BJ (cell line): ENCODE measurements around the gene RIT2. TPM values are rescaled to one million over a fixed set of nuclear protein-coding genes. Genes with fewer than 3 reads are reported as not detected.

Experiments used
- CTCF ChIA-PET: fragments of 350-600 bp; formaldehyde crosslinking; extraction: SDS; loops from one replicate; lab custom pipeline; 2021; ENCODE audit warnings: antibody characterized with exemption, inconsistent platforms; lab: Yijun Ruan, JAX
- POLR2A ChIA-PET: fragments of 300-600 bp; sonication (Branson Sonifier 250); formaldehyde crosslinking; extraction: SDS; loops from one replicate; lab custom pipeline; 2021; ENCODE audit warnings: antibody characterized with exemption; lab: Charles Lee
- DNase-seq: peaks from one replicate; pipeline ENCODE4 v3.0.0-alpha.2; 2011; ENCODE audit warnings: low read depth
- H3K27me3 ChIP-seq: 2 replicates; pipeline ENCODE4 v1.6.0; 2011; ENCODE audit warnings: low read length; ENCODE audit not compliant: control insufficient read depth, insufficient read depth
- H3K36me3 ChIP-seq: 2 replicates; pipeline ENCODE4 v1.5.1; 2011; ENCODE audit warnings: low read length; ENCODE audit not compliant: control insufficient read depth, insufficient read depth
- H3K4me3 ChIP-seq: 2 replicates; pipeline ENCODE4 v1.5.1; 2011; ENCODE audit warnings: low read depth, mild to moderate bottlenecking, control low read depth, low read length
- polyA plus RNA-seq: library from polyadenylated mRNA; depleted of rRNA; stranded (reverse); fragments of >200 nt; gene quantifications from 2 replicates; pipeline ENCODE4 v1.2.3, GENCODE V29; 2011
- TF ChIP-seq, protein P1 (sequence below): IDR thresholded peaks from 2 replicates; pipeline ENCODE4 v1.5.1; 2011; ENCODE audit warnings: low read depth, mild to moderate bottlenecking, control low read depth, inconsistent platforms, low read length, moderate library complexity; ENCODE audit not compliant: insufficient read depth

Gene RIT2
- polyA plus RNA-seq, 1 experiment, result not detected

DNA sequence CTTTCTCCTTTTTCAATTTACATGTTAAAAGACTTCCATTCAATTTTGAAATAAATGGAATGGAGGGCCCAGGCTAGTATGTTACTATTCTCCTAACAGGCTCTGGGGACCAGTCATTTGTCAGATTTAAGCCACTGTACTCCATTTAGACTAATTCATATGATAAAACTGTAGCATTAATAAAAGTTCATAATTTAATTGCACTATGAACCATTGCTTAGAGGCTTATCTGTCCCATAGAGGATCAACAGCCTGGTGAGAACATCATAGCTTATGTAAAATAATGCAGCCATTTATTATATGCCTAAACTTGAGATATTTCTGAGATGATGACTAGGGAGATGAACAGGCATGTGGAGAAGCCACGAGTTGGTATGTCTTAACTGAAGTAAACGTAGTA, 156.0 kb downstream of the RIT2 start:
- no peak overlapping the region for H3K4me3 ChIP-seq
- ChIA-PET CTCF (no interaction called here), POLR2A (no interaction called here)
- H3K36me3 ChIP-seq, result no peaks in the 10 kb centered on the region
- DNase-seq, result no peak
- no peaks in the 10 kb centered on the region for H3K27me3 ChIP-seq
- TF ChIP-seq, protein P1, sequence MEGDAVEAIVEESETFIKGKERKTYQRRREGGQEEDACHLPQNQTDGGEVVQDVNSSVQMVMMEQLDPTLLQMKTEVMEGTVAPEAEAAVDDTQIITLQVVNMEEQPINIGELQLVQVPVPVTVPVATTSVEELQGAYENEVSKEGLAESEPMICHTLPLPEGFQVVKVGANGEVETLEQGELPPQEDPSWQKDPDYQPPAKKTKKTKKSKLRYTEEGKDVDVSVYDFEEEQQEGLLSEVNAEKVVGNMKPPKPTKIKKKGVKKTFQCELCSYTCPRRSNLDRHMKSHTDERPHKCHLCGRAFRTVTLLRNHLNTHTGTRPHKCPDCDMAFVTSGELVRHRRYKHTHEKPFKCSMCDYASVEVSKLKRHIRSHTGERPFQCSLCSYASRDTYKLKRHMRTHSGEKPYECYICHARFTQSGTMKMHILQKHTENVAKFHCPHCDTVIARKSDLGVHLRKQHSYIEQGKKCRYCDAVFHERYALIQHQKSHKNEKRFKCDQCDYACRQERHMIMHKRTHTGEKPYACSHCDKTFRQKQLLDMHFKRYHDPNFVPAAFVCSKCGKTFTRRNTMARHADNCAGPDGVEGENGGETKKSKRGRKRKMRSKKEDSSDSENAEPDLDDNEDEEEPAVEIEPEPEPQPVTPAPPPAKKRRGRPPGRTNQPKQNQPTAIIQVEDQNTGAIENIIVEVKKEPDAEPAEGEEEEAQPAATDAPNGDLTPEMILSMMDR, result no peak

DNA sequence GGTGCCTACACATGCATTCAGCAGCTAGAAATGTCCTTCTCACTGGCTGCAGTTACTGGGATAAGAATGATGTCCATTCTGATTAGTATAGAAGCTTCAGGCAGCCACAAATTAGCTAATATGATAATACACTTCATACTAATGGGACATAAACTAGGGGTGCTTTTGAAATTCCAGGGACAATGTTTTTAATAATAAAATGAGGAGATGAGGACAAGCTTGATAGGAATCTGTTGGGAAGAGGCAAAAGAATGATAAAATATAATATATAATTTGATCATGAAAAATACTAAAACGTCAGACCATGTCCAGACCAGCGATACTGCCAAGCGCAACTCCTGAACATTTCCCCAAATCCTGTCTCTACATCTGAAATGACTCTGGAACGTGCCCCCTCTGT, 157.1 kb downstream of the RIT2 start:
- ChIA-PET CTCF (no interaction called here), POLR2A (no interaction called here)
- TF ChIP-seq, protein P1, result no peak

DNA sequence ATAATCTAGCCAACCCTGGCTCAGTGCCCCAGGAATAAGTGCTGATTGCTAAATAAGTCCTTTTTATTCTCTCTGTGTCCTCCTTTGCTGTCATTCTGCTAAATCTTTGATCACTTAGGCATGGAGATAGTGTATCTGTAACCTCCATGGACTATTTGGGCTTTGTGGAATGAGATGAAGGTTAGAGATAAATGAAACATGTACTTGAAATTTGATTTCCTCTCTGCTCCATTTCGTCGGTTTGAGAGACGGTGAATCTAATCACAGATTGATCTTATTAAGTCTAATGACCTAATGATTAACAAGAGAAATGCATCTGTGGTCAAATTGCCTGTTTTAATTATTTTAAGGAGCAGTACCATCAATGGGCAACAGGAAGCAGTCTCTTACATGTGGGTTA, 159.2 kb downstream of the RIT2 start:
- H3K4me3 ChIP-seq, result no peak overlapping the region
- DNase-seq, result no peak
- TF ChIP-seq, protein P1, result no peak
- CTCF ChIA-PET, result no interaction called here
- H3K27me3 ChIP-seq, result no peaks in the 10 kb centered on the region
- H3K36me3 ChIP-seq, result no peaks in the 10 kb centered on the region
- POLR2A ChIA-PET, result no interaction called here

More for the DNA sequence above, 157.1 kb downstream of the RIT2 start:
- no peak for DNase-seq
- Histone ChIP-seq H3K4me3 (no peak overlapping the region), H3K36me3 (no peaks in the 10 kb centered on the region), H3K27me3 (no peaks in the 10 kb centered on the region)

DNA sequence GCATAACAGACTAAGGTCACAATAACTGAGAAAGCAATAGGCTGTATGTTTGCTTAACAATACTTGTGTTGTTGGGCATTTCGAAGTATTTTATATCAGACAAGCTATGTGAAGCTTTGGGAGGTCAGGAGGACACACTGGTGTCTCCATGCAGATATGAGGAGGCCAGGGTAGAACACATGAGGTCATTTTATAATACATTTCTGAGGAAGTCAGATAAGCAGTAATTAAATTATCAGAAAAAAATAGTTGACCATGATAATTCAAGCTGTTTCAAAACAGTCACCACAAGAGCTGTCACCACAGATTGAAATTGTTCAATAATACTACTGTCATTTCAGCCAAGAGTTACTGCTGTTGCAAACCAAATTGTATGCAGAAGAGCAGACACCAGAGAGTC, 160.6 kb downstream of the RIT2 start:
- Histone ChIP-seq H3K4me3 (no peak overlapping the region), H3K27me3 (no peaks in the 10 kb centered on the region), H3K36me3 (no peaks in the 10 kb centered on the region)
- TF ChIP-seq, protein P1, result no peak
- ChIA-PET POLR2A (no interaction called here), CTCF (no interaction called here)
- DNase-seq, result no peak

DNA sequence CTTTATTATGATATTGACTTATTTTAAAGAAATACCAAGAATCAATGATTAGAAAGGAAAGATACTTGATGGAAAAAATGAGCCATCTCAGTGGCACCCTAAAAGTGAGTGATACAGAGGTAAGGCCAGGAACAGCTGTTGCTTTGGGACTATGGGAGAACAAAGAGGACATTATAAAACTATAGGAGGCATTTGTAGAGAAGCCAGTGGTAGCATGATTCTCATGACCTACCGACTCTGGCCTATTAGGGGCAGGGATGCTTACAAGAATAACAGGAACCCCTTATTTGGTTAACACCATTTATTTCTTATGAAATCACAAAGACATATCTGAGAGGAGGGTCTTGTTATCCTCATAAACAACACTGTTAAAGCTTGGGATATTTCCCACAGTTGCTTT, 162.2 kb downstream of the RIT2 start:
- ChIA-PET POLR2A (no interaction called here), CTCF (no interaction called here)
- Histone ChIP-seq H3K27me3 (no peaks in the 10 kb centered on the region), H3K4me3 (no peak overlapping the region), H3K36me3 (no peaks in the 10 kb centered on the region)
- TF ChIP-seq, protein P1, result no peak
- DNase-seq, result no peak
